Stimulated activated CD4-positive, alpha-beta T cell treated with anti-CD3 and anti-CD28 coated beads, TNF-alpha, amount 100 ng/mL, for 4 hours (primary cell): Measurements from ENCODE around the gene FYN.
"Not testable (repeated sequence)": the region's sequence is repeated elsewhere in the genome, so short reads cannot be mapped to it uniquely, and the experiment has no call there.

Experiments used
- DNase-seq, 3 experiments: peaks; one replicate each; pipeline ENCODE4 v3.0.0-alpha.2; 2020; ENCODE audit warnings: low read depth in 3 of 3

Gene FYN

DNA sequence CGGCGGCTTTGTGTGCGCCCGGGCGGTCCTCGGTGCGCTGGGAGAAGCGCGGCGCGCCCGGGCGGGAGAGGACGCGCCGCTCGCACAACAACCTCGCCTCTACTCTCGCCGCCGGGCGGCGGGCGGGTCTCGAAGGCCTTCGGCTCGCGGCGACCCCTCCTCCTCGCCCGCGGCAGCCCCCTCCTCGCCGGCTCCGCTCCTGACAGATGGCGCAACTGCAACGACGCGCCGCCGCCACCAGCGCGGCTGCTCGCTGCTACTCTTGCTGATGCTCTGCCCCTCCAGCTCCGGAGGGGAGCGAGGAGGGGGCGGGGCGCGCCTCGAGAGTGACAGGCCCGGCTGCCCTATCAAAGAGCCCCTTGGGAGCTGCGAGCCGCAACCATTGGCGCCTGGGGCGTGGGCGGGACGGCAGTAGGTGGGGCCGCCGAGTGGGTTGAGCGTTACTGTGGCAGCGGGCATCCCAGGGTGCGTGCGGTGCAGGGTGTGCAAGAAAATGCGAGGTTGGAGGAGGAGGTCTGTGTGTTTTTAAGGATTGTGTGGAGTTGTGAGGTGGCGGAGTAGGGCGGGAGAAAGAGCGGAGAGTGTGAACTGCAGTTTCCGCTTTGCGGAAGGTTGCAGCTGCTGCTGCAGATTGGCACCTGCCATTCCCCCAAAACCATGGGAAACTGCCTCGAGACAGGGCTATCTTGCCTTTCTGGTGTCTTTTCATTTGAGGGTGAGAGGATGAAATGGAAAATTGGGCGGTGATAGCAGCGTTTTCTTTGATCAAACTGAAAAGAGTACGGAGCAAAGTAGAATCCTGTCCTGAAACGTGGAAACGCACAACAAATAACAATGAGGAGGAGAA is at the start of gene FYN:
TSS of gene FYN (minus strand) at position 275 of the 847 bp plus-strand sequence. CDS start 153,401 bp downstream, outside the sequence.
- peak; percentile 99 for DNase-seq

GRCh38 chr6:111922454-111923297 is 49.4 kb upstream of the FYN start:
- no peak for DNase-seq

GRCh38 chr6:111921103-111921502 is 47.9 kb upstream of the FYN start:
- DNase-seq = no peak

DNA sequence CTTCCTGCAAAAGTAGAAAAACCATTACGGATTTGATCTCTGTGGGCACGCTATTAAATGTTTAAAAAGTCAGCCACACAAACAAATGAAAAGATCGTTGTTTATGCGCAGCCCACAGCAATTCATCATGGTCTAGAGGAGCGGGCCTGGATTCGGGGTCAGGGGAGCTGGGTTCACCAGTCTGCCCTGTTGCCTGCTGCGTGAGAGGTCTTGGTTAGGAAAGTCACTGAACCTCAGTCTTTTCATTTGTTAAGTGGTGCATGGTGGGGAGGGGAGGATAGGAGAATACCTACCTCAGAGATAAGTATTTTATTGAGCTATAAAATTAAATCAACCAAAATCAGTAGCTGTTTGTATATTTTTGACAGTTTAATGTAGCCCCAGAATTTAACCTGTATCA is 47.3 kb upstream of the FYN start:
- DNase-seq = no peak

GRCh38 chr6:111918825-111919224 is 45.6 kb upstream of the FYN start:
- no peak for DNase-seq

- no peak for DNase-seq
Observed at GRCh38 chr6:111916747-111917146, 43.5 kb upstream of the FYN start.

- DNase-seq = no peak
Observed at GRCh38 chr6:111914617-111915016, 41.4 kb upstream of the FYN start.

DNA sequence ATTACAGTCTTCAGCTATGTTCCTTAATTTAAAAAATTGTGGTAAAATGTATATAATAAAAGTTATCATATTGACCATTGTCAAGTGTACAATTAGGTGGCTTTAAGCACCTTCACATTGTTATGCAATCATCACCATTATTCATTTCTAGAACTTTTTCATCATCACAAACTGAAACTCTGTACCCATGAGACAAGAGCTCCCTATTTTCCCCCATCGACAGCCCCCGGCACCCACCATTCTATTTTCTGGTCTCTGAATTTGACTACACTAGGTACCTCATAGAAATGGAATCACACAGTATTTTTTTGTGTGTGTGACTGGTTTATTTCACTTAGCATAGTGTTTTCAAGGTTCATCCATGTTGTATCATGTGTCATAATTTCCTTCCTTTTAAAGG is 39.7 kb upstream of the FYN start:
- no peak for DNase-seq

DNA sequence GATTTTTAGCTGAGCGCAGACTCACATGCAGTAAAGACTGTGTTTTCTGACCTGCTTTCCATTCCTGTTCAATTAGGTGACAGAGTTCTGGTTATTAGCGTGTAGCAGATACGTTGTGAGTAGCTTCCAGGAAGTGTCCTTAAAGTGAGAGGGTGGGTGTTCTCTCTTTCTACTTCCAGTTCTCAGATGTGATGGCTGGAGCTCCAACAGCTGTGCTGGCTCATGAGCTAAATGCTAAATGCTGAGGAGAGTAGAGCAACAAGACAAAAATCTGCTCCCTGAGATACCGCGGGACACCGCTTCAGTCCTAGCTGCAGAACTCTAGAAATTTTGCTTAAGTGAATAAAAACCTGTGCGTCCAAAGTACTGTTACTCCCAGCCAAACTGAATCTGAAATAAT is 38.2 kb upstream of the FYN start:
- DNase-seq = no peak

DNA sequence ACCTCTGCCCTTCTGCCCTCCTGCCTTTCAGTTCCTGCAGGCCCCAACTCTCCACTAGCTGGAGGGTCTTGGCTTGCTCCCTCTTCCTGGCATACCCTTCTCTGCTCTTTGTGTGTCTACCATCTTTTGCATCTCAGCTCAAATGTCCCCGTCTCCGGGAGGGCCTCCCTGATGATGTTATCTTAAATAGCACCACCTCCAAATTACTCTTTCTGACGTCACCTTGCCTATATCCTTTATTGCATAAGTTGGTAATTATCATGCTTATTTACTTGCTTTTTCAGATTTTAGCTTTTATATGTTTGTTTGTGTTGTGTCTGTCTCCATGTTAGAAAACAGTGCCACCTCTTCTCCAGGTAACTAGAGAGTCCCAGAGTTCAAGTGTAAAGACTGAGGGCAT is 36.0 kb upstream of the FYN start:
- DNase-seq = no peak

GRCh38 chr6:111908365-111908764 is 35.1 kb upstream of the FYN start:
- DNase-seq = not testable (repeated sequence)

DNA sequence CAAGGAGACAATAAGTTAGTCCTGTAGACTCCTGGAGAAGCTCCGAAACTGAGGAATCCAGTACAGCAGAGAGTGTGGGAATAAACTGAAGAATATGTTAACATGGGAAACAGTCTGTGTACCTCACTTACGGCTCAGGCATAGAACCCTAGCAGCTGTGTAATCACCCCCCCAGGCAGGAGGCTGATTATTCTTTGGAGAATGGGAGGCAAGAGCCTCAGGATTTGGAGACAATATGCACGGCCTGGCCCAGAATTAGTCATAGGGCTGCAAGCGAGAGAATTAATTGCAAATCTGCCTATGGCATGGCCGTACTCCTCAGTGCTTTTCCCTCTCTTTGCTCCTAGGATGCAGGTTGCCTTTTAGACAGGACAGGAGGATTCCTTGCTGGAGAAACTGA is 27.5 kb upstream of the FYN start:
- DNase-seq = no peak

DNA sequence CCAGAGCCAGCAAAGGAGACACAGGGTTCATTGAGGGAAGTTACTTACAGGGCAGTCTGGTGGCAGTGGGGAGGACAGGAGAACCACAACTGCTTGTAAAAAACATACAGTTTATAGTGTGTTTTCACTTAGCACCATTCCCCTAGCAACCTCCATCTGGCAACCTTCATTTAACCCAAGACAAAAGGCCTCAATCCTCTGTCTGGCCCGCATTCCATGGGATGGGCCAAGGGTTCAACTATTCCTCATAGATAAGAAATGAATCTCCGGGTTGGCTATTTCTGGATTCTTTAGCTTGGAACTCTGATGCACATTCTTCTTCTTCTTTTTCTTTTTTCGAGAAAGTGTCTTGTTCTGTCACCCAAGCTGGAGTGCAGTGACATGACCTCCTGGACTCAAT is 26.3 kb upstream of the FYN start:
- no peak for DNase-seq

DNA sequence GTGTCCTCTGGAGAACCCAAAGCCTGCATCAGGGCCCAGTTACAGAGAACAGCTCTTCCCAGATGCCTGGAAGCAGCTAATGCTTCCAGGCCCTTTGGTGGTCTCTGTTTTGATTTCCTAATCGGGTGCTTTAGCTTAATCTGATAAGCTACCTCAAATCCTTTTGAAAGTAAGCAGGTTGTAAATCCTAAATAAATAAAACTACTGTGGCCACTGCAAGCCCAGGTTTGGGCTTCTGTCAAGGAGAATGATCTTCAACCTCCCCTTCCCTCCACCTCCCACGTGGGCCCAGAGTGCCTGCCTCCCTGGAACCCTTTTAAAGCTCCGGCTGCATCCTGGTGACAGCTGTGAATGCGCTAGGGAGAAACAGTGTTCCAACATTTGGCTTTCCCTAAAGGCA is 25.2 kb upstream of the FYN start:
- DNase-seq = no peak

DNA sequence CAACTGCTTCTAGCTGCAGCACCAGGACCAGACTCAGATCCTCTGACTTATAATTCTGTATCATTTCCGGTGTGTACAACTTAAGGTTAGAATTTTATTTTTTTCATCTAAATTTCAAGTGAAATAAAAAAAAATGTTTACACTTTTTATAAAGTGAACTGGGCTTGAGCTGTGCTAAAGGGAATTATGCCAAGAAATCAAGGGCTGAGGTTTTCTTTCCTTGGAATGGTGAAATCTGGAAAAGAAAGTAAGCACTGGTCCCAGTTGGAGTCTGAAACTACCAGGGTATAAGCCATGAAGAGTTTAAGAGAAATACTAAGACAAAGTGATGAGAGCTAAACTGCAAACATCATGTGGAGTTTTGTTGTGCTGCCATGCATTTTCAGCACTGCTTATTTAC is 21.7 kb upstream of the FYN start:
- no peak for DNase-seq

GRCh38 chr6:111894272-111894671 is 21.0 kb upstream of the FYN start:
- no peak for DNase-seq

DNA sequence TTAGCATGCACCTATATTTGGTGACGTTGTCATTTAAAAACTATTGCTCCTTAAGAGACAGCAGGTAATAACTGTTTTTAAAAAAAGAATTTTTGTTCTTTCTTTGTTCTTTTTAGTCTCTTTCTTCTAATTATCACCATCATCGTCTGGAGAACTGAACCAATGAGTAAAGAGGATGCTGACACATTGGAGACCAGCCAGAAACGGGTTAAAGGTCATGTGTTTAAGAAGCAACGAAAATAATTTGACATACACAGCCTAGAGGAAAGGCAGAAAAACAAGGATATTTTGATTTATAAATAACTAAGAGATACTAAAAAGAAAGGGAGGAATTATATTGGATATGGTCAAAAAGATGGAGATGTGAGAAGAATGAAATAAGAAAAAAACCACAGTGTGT is 19.2 kb upstream of the FYN start:
- DNase-seq = no peak

- no peak for DNase-seq
Observed at GRCh38 chr6:111890988-111891387, 17.7 kb upstream of the FYN start.

DNA sequence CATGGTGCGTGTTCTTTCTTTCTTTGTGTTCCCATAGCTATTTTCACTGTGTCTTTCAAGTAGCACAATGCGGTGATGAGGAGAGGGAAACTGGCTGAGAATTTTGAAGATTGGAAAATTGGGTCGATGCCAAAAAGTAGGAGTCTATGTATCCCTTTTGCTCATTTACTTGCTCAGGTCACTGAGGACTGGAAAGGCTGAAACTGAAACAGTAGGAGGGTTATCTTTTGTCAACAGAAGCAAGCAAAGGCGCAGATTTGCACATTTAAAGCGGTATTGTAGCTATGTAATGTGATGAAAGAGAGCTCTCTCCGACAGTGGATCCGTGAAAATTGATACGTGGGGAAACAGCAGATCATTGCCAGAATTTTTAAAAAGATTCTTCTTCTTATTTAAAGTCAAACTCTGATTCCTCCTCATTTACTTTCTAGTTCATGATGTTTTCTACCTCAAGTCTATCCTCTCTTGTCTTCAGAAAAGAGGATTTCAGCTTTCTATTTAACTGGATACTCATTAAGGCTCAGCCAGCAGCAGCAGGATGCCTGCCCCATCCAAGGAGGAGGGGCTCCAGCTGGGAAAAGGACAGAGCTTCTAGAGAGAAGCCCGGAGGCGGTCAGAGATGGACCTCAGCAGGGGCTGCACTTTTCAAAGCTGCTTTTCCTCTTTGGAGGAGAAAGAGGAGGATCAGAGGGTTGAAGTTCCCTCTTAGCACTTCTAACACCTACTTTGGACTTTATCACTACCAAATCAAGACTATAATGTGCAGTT is 15.9 kb upstream of the FYN start:
- DNase-seq = no peak

DNA sequence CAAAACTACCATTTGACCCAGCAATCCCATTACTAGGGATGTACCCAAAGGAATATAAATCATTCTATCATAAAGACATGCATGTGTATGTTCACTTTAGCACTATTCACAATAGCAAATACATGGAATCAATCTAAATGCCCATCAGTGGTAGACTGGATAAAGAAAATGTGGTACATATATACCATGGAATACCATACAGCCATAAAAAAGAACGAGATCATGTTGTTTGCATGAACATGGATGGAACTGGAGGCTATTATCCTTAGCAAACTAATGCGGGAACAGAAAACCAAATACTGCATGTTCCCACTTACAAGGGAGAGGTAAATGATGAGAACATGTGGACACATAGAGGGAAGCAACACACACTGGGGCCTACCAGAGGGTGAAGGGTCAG is 13.5 kb upstream of the FYN start:
- not testable (repeated sequence) for DNase-seq

DNA sequence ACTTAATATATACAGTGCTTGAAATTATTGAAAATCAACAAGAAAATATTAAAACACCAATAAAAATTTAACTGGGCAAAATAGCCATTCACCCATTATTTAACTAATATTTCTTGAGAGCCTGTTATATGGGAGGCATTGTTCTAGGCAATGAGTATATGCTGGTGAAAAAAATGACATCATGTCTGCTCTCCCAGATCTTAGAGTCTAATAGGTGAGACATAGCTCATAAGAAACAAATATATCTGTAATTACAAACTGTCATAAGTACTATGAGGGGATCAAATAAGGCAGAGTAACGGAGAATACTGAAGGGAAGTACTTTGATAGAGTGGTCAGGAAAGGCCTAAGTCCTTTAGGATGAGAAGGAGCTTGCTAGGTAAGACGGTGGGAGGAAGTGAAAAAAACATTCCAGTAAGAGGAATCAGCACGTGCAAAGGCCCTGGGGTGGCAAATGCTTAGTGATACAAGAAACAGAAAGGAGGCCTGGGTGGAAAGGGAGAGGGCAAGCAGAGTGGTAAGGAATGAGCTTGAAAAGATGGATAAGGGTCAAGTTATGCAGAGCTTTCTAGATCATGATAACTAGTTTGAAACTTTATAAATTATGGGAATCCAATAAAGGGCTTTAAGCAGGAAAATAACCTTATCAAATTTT is 12.2 kb upstream of the FYN start:
- no peak for DNase-seq

DNA sequence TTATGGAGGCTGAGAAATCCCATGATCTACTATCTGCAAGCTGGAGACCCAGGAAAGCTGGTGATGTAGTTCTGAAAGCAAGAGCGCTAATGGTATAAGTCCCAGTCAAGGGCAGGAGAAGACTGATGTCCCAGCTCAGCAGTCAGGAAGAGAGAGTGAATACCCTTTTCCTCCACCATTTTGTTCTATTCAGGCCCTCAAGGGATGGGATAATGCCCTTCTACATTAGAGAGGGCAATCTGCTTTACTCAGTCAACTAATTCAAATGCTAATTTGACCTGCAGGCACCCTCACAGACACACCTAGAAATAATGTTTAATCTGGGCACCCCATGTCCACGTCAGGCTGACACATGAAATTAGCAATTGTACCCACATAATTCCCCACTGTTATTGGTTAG is 10.8 kb upstream of the FYN start:
- no peak for DNase-seq
